Kidney (tissue), 14 donors: ENCODE results near the gene ABCA7. TPM values are rescaled to one million over a fixed set of nuclear protein-coding genes. Genes with fewer than 3 reads are reported as not detected.
A peak's percentile ranks its signal among the peaks of the same experiment; 100 is the strongest.

Source experiments
- DNase-seq, 5 donors: peaks; one replicate each; pipeline ENCODE4 v3.0.0-alpha.2; 2013 to 2020
- FAIRE-seq: peaks from 2 replicates; lab custom pipeline; 2012; peaks lifted over from hg19 to GRCh38; lab: Jason Lieb, UNC
- H3K27ac ChIP-seq, 2 donors: one replicate each; pipeline ENCODE4 v1.7.0; 2013; ENCODE audit warnings: low read depth in 2 of 2, low read length in 2 of 2, inconsistent platforms in 1 of 2
- H3K27me3 ChIP-seq: one replicate; pipeline ENCODE4 v1.7.1; 2013; ENCODE audit warnings: low read length, inconsistent platforms; ENCODE audit not compliant: control insufficient read depth, insufficient read depth
- H3K36me3 ChIP-seq, 3 donors: one replicate each; pipeline versions ENCODE4 v1.7.0 to v1.7.1; 2013; ENCODE audit warnings: low read length in 3 of 3, control low read depth in 1 of 3, inconsistent platforms in 1 of 3; ENCODE audit not compliant: insufficient read depth in 3 of 3, control insufficient read depth in 2 of 3
- H3K4me1 ChIP-seq, 3 donors: one replicate each; pipeline versions ENCODE4 v1.7.0 to v1.7.1; 2013; ENCODE audit warnings: low read length in 3 of 3, inconsistent platforms in 1 of 3, low read depth in 1 of 3; ENCODE audit not compliant: control insufficient read depth in 2 of 3, insufficient read depth in 2 of 3
- H3K4me3 ChIP-seq, 3 donors: one replicate each; pipeline versions ENCODE4 v1.7.0 to v1.8.1; 2013; ENCODE audit warnings: low read length in 3 of 3, control low read depth in 1 of 3, inconsistent platforms in 1 of 3
- H3K9ac ChIP-seq, 3 donors: one replicate each; pipeline versions ENCODE4 v1.7.0 to v1.7.1; 2013; ENCODE audit warnings: low read length in 3 of 3, control low read depth in 1 of 3, inconsistent platforms in 1 of 3
- H3K9me3 ChIP-seq, 3 donors: one replicate each; pipeline versions ENCODE4 v1.7.0 to v1.7.1; 2013; ENCODE audit warnings: low read length in 3 of 3, control low read depth in 1 of 3, inconsistent platforms in 1 of 3; ENCODE audit not compliant: control insufficient read depth in 2 of 3, insufficient read depth in 1 of 3
- CTCF ChIP-seq: IDR thresholded peaks from 3 replicates; pipeline ENCODE4 v1.5.1; 2012; ENCODE audit warnings: mild to moderate bottlenecking, moderate library complexity, borderline replicate concordance; ENCODE audit not compliant: insufficient read depth; ENCODE audit errors: extremely low read depth
- intact Hi-C: fragments of 100-400 bp; cut with DNase I; formaldehyde crosslinking; loops from one replicate; pipeline ENCODE4 v1.11.1; 2022
- polyA plus RNA-seq: library from polyadenylated mRNA; stranded (reverse); fragments of 350-450 nt; fragmentation: Illumina TruSeq; extraction: RNeasy Lipid Tissue Mini Kit (QIAGEN cat#74804); gene quantifications from one replicate; pipeline ENCODE4 v1.2.3, GENCODE V29; 2014; ENCODE audit warnings: low read depth, low replicate concordance; ENCODE audit not compliant: insufficient read depth
- total RNA-seq: library from RNA; stranded (reverse); fragmentation: NEBNext Ultra II Directional; extraction: Animal tissue kit (Norgen Biotek cat#: 25700); gene quantifications from one replicate; pipeline ENCODE4 v1.2.1, GENCODE V29; 2021
- donor health status: control.
- donor health status: control.
- donor health status: control.
- donor health status: control.
- donor health status: control.
- donor health status: DM: yes; HTN: yes; CAD: no.
- donor health status: Normal renal cell carcinoma (clear cell type).

The ABCA7 gene
- total and polyA plus RNA-seq, 2 donors from 2014 or later: 11.7 to 20.4 TPM

GRCh38 chr19:1093811-1094553, 54.1 kb downstream of the ABCA7 start:
- H3K36me3 ChIP-seq: peaks cover 0 to 6% (median 0%) of the 10 kb centered on the region in 3 donors
- peak overlapping the region; percentile 65 to 88 (median 86) for H3K4me3 ChIP-seq
- DNase-seq: no peak
- peaks cover 0 to 22% (median 5%) of the 10 kb centered on the region in 3 donors for H3K4me1 ChIP-seq
- H3K27ac ChIP-seq: no peak overlapping the region
- TF ChIP-seq CTCF: no peak
- intact Hi-C loops: no loop called here
- H3K9me3 ChIP-seq: no peaks in the 10 kb centered on the region
- peak overlapping the region in 2 of 3 donors; percentile 1 to 84 for H3K9ac ChIP-seq
- FAIRE-seq: no peak
- H3K27me3 ChIP-seq: no peaks in the 10 kb centered on the region

- H3K27ac ChIP-seq: no peak overlapping the region
- intact Hi-C loops: no loop called here
These were observed 54.7 kb downstream of the ABCA7 start for GRCh38 chr19:1094655-1094977.

GRCh38 chr19:1094978-1095701, 55.2 kb downstream of the ABCA7 start, which contains the start of gene POLR2E:
Gene POLR2E (minus strand): TSS chr19:1095375. CDS start chr19:1095315, 60 bp downstream.
- H3K27ac ChIP-seq: peak within 1 kb of the TSS in 1 of 2 donors; percentile 37
- FAIRE-seq (peak; percentile 84), DNase-seq (peak; percentile 98 to 100 (median 99))
- H3K9ac ChIP-seq: peak within 1 kb of the TSS; percentile 42 to 84 (median 65)
- no peaks in the 10 kb centered on the region for H3K27me3 ChIP-seq
- TF ChIP-seq CTCF: no peak
- peaks cover 0 to 27% (median 6%) of the 10 kb centered on the region in 3 donors for H3K4me1 ChIP-seq
- peak within 1 kb of the TSS; percentile 65 to 88 (median 86) for H3K4me3 ChIP-seq
- intact Hi-C loops: no loop called here
- H3K9me3 ChIP-seq: no peaks in the 10 kb centered on the region
- peaks cover 0 to 6% (median 0%) of the 10 kb centered on the region in 3 donors for H3K36me3 ChIP-seq

More at GRCh38 chr19:1094655-1094977, 54.7 kb downstream of the ABCA7 start:
- peaks cover 0 to 6% (median 0%) of the 10 kb centered on the region in 3 donors for H3K36me3 ChIP-seq
- no peak for FAIRE-seq
- H3K9ac ChIP-seq: peak overlapping the region; percentile 42 to 84 (median 65)
- H3K27me3 ChIP-seq: no peaks in the 10 kb centered on the region
- H3K4me3 ChIP-seq: peak overlapping the region; percentile 65 to 88 (median 86)
- no peak for TF ChIP-seq CTCF
- no peaks in the 10 kb centered on the region for H3K9me3 ChIP-seq
- DNase-seq: no peak
- peaks cover 0 to 27% (median 6%) of the 10 kb centered on the region in 3 donors for H3K4me1 ChIP-seq
